Stimulated activated CD4-positive, alpha-beta T cell treated with anti-CD3 and anti-CD28 coated beads, Interleukin-1b, Interleukin-23, amount 100 ng/mL, for 24 hours (primary cell): ENCODE results near the gene THAP4.
"Not testable (repeated sequence)": the region's sequence is repeated elsewhere in the genome, so short reads cannot be mapped to it uniquely, and the experiment has no call there.

Experiments
- DNase-seq, 4 experiments: peaks; one replicate each; pipeline ENCODE4 v3.0.0-alpha.2; 2020; ENCODE audit warnings: low read depth in 4 of 4, low spot score in 1 of 4

Gene THAP4

DNA sequence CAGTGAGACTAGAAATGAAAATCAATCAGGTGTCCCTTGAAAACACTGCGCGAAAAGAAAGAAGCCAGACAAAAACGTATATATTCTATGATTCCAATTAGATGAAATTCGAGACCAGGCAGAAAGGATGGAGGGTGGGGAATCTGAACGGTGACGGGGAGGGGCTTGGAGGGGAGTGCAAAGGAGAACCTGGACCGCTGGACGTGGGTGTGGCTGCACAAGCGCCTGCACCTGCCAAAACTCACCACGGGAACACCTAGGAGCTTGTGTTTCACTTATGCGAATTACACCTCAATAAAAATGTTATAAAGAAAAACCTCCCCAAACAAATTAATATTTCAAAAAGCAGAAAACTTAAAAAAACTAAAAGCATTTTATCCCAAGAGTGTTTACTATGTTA, 21.9 kb downstream of the THAP4 start:
- no peak for DNase-seq

DNA sequence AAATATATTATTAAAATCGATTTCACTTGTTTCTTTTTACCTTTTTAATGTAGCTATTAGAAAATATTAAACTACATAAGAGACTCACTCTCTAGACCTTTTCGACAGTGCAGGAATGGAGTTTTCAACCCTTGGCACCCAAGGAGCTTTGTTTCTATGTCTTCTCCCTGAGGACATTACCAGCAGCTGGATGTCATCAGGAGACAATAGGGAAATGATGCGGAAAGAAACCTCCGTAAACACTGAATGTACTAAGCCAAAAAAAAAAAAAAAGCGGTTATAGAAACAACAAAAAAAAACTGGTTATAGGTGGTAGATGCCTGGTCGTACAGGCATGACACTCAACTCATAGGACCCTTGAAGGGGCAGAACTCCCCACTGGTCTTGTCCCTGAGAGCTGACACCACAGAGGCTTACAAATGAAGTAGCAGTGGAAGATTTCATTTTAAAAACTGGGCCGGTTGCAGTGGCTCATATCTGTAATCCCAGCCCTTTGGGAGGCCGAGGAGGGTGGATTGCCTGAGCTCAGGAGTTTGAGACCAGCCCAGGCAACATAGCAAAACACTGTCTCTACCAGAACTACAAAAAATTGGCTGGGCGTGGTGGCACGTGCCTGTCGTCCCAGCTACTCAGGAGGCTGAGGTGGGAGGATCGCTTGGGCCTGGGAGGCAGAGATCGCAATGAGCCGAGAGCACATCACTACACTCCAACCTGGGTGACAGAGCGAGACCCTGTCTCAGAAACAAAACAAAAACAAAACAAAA, 23.8 kb downstream of the THAP4 start:
- no peak for DNase-seq

DNA sequence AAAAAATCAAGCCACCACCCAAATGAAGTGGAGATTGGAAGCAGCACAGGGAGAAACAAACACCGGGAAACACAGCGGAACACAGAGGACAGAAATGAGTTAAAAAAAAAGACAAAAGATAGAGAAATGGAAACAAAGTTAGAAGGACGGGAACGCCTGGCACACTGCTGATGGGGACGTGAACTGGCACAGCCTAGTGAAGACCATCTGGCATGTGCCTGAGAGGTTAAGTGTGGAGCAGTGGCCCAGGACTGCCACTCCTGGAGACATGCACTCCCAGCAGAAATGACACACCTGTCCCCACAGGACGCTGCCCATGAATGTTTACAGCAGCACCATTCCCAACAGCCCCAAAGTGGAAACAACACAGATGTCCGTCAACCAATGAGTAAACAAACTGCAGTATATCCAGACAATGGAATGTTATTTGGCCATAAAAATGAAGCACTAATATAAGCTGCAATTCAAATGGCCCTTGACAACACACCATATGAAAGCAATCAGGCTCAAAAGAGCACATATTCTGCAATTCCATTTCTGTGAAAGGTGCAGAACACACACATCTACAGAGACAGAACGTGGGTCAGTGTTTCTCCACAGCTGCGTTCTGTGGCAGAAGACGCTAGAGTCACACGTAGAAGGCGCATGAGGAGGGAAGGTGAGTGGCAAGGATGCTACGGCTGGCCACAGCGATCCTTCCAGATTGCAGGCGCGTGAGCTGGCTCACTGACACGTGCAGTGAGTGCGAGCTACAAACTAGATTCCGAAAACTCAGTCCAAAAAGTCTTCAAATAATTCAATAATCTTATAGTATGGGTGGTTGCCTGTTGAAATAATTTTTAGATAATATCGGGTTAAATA, 24.6 kb downstream of the THAP4 start:
- no peak for DNase-seq

DNA sequence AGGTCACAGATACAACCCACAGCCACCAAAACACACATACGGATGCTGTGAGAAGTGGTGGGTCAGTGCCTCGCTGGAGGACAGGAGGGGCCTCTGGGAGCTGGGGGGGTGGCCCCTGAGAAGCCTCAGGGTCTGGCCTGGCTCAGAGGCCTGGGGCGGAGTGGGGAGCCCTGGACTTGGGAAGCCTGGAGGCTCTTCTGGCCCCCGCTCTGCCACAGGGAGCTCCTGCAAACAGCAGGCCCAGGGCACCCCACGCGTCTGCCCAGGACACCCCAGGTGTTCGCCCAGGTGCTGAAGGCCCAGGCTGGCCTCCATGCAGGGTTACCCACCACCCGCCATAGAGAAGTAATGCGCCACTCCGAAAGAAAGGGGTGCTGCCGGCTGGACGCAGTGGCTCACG, 25.9 kb downstream of the THAP4 start:
- DNase-seq: no peak

DNA sequence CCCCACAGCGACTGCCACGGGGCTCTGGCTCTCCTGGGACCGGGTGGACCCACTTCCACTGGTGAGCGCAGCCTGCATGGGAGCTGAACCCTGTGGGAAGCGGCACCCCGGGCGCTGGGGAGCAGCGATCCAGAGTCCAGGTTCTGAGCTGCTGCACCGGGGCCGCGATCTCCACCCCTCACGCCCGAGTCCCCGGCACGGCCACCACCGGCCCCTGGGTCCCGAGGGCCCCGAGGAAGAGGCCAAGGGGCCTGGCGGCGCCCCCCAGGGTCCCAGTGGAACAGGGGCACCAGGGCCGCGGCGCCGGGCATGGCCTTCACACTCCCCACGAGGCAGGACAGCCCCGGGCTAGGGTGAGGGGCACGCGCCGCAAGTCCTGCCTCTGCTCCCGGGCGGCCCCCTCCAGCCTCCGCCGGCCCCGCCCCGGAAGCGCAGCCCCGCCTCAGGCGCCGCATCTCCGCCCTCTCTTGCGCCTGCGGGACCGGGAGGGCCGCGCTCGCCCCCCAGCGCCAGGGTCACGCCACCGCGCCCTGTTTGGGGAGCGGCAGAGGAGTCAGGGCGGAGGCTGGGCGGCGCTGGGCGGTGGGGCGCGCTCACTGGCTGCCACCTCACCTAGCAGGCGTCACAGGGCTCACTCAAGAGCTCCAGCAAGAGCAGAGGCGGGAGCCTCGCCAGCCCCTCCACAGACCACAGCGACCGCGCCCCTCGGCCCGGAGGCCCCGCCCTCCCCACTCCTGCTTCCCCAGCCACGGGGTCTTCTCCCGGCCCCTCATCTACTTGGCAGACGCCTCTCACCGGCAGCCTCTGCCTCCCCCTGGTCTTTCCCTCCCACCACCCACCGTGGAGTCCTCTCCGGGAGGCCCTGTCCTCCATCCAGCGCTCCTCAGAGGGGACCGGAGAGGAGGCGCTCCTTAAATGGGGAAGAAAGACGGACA, 26.8 kb downstream of the THAP4 start:
- DNase-seq: peak; percentile 73 to 87 (median 82)

DNA sequence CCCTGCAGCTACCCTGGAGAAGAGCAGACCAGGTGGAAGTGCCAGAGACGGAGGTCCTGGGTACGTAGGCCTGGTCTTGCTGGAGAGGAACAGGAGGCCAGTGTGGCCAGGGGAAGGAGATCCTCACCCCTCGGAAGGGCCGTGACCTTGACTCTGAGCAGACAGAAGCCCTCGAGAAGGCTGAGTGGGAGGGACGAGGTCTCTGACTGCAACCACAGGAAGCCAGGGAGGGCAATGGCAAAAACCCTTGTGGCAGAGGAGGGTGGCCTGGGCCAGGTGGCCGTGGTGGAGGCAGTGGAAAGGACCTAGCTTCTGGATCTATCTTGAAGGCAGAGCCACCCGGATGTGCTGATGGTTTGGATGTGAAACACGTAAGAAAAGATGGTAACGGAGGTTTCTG, 28.1 kb downstream of the THAP4 start:
- DNase-seq: no peak

DNA sequence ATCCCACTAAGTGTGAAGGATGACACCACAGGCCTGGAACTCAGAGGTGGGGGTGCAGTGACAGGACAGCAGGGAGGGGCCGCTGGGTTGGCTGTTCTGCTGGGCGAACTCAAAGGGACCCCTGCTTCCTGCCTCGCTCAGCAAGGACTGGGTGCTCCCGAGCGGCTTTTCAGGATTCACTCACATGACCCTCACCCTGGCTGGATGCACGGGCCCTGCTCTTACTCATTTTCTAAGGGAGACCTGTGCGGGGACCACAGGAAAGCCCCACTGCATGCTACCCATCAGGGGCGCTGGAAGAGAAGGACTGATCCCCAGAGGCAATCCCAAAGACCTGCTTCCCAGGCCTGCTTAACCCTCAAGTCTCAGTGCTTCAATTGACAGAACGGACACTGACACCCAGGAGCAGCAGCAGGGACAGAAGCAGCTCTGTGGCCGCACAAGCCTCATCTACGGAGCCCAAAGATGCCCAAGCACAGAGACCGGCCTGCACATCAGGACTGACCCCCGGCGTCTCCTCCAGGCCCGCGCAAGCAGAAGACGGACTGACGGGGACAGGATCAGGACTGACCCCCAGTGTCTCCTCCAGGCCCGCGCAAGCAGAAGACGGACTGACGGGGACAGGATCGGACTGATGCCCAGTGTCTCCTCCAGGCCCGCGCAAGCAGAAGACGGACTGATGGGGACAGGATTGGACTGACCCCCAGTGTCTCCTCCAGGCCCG, 29.6 kb downstream of the THAP4 start:
- no peak for DNase-seq

DNA sequence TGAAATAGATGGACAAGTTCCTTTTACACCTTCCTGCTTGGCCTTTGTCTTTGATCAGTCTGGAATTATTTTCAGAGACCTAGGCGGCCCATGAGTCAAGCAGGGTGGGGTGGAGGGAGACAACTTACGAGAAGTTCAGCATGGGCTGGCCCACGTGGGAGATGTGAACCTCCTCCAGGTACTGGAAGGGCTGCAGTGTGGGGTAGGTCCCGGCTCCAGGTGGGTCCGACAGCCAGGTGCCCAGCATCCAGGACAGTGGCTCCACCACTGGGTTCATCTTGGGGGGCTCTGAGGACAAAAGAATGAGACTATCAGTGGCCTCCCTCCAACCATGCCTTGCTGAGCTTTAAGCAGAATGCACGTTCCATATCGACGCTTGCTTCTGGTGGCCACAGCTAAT, 30.8 kb downstream of the THAP4 start:
- no peak for DNase-seq

DNA sequence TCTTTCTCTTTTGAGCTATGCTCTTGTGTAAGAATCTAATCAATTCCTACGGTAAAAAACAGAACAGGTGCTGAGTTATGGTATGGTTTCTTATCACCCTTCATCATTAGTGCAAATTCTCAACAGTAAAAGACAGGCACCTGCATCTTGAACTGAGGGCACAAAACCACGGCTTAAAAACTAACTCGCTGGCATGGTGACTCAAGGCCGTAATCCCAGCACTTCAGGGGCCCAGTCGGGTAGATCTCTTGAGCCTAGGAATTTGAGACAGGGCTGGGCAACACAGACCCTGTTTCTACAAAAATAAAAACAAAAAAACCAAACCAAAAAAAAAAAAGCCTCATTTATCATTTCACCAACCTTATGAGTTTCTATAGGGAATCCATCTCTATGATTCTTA, 33.3 kb downstream of the THAP4 start:
- no peak for DNase-seq

DNA sequence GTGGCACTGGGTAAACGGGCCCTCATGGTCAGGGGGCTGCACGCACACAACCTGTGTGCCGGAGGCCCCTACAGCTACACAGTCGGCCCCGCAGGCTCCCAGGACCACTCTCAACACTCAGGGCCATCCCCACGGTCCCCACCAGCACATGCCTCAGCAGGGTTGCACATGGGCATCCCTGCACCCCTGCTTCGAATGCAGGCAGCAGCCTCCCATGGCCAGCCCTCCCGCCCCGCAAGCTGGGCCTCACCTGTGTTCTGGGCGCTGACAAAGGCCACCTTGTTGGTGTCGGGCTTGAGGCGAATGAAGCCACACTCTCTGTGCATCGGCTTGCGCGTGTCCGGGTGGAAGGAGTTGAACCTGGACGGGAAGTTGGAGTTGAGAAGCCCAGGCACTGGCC, 34.2 kb downstream of the THAP4 start:
- no peak for DNase-seq

DNA sequence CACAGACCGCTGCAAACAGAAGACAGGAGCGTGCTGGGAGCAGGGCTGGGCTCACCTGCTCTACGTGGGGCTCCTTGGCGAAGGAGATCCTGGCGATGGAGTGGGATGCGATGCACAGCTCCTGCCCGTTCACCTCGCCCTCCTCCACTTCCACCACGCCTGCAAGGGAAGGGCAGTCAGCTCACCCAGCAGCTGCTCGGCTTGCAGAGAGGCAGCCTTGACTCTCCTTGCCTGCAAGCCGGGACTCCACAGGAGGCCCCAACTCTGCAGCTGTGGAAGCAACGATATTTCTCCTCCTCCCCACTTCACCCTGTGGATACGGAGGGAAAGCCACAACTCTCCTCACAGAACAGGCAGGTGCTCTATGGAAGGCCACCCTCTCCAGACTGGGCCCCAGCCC, 35.1 kb downstream of the THAP4 start:
- DNase-seq: no peak

DNA sequence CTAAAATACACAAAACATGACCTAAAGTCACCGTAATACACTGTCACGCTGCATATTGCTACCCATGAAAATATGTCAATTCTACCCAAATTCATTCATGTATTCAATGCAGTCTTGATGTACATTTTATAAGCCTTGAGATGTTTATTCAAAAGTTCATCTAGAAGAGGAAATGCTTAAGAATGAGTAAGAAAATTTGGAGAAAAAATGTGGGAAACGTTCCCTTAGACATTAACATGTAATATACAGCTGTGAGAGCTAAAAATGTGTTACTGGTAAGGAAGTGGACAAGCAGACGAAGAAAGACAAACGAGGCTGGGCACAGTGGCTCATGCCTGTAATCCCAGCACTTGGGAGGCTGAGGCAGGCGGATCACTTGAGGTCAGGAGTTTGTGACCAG, 37.3 kb downstream of the THAP4 start:
- no peak for DNase-seq

DNA sequence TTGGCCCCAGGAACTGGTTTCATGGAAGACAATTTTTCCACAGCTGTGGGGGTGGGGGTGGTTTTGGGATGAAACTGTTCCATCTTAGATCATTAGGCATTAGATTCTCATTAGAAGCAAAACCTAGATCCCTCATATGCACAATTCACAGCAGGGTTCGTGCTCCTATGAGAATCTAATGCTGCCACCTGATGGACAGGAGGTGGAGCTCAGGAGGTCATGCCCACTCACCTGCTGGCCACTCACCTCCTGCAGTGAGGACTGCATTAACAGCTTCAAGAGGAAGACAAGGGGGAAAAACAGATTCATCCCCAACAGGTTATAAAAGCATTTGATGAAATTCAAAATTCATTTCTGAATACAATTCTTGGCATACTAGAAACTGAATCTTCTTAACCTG, 38.5 kb downstream of the THAP4 start:
- no peak for DNase-seq

DNA sequence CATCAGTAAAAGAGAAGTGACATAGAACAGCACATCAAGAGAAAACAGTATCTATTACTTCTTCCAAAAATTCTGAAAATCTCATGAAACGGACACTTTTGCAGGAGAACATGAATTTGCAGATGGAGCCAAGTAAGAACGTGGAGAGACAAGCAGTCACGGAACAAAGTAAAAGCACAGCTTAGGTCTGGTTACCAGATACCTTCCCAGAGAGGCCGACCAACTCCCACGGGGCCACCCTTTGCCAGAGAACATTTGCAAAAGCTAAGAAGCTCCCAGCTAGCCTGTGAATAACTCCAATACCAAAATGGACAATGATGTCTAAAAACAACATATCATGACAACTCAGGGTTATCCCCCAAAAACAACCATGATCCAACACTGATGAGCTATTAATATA, 38.9 kb downstream of the THAP4 start:
- DNase-seq: no peak

DNA sequence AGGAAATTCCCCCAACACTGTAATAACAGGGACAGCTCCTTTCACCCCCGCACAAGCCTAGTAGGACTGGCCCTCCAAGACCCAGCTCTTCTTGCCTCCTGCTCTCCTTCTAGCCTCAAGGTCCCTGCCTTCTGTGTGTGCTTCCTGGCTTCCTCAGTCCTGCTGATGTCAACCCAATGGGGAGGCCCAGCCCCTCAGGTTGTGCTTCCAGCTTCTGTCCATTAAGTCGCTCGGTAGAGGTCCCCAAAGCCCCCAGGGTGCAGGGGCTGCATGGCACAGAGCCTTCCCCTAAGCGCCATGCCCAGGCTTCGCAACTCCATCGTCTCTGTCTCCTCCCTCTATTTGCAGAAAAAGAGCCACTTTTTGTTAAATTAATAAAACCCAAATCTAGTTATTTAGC, 39.4 kb downstream of the THAP4 start:
- DNase-seq: no peak

DNA sequence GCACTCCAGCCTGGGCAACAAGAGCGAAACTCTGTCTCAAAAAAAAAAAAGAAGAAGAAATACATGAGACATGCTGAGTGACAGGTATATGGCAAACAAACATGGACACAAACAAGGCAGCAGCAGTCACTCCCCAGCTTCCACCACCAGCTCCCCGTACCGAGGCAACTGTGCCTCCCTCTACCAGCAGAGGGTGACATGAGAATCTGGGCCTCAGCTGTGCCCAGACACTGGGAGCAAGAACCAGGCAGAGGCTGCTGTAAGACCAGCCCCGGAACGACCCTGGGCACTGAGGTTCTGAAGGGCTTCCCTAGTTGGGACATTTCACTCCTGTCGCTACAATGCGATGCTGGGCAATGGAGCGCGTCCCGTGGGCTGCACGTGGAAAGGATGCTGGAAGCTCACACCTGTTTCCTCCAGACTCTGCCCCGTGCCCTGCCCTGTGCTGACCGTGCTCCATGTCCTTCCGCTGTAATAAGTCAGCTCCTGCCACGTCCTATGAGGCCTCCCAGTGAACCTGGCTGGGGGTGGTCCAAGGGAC, 41.3 kb downstream of the THAP4 start:
- DNase-seq: no peak

DNA sequence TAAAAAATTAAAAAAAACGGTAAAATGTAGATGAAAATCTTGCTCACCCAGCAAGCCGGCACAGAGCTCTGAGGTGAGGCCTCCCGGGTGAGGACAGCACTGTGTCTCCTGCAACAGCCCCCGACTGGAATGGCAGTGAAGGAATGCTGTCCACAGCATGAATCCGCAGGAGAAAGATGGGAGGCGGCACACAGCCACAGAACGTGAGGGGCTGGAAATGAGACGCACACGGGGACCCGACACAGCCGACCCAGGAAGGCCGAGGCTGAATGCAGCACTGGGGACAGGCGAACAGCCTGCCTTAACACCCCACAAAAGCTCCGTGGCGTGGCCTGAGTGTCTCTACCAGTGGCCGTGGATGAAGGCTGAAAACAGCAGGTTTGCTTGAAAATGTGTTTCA, 43.7 kb downstream of the THAP4 start:
- no peak for DNase-seq

DNA sequence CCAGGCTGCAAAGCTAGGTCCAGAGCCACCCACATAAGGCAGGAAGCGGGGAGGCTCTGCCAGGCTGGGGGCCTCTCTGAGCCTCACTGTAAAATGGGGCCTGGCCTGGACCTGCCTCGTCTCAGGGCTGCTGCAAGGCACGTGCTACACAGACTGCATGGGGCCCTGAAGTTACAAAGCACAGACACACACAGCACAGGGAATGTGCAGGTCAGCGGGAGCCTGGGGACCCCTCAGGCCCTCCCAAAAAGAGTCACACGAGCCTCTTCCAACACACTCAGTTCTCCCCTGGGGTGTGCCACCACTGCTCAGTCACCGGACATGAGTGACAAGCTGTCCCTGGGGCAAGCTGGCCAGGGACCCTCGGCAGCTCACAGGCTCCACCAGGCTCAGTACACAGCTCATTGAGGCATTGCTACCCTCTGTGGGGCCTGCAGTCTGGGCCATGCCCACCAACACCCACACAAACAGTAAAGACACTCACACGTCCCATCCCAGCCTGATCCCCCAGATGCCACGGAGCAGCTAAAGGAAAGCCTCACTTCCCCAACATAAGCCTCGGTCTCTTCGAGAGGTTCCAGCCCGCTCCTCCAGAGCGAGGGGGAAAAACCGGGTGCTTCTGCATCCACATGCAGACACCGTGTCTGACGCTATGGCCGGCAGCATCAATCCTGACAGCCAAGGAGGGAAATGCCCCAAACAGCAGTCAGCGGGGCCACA, 44.7 kb downstream of the THAP4 start:
- no peak for DNase-seq

DNA sequence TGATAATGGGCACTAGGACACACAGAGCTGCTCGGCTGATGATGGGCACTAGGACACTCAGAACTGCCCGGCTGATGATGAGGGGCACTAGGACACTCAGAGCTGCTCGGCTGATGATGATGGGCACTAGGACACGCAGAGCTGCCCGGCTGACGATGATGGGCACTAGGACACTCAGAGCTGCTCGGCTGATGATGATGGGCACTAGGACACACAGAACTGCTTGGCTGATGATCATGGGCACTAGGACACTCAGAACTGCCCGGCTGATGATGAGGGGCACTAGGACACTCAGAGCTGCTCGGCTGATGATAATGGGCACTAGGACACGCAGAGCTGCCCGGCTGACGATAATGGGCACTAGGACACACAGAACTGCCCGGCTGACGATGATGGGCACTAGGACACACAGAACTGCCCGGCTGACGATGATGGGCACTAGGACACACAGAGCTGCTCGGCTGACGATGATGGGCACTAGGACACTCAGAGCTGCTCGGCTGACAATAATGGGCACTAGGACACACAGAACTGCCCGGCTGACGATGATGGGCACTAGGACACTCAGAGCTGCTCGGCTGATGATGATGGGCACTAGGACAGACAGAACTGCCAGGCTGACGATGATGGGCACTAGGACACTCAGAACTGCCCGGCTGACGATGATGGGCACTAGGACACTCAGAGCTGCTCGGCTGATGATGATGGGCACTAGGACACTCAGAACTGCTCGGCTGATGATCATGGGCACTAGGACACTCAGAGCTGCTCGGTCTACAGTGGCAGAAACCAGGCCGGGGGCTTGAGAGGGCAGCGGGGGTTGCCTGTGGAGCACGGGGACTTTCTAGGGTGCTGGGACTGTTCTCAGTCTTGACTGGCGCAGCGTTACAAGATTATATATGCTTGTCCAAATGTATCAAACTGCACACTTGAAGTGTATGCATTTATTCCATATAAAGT, 46.2 kb downstream of the THAP4 start:
- not testable (repeated sequence) for DNase-seq
